NCI-H1092 treated with DMSO at 0.1 percent for 48 hours (cell line): ENCODE results near the gene RAET1G.
"Not testable (repeated sequence)": the region's sequence is repeated elsewhere in the genome, so short reads cannot be mapped to it uniquely, and the experiment has no call there.

Source experiments
- DNase-seq: peaks from one replicate; lab custom pipeline; 2025; lab: John Stamatoyannopoulos, UW

The RAET1G gene

GRCh38 chr6:149953934-149954327 is 31.0 kb upstream of the RAET1G start:
- not testable (repeated sequence) for DNase-seq

GRCh38 chr6:149953390-149953789 is 30.5 kb upstream of the RAET1G start:
- not testable (repeated sequence) for DNase-seq

GRCh38 chr6:149951626-149952025 is 28.7 kb upstream of the RAET1G start:
- DNase-seq = no peak

DNA sequence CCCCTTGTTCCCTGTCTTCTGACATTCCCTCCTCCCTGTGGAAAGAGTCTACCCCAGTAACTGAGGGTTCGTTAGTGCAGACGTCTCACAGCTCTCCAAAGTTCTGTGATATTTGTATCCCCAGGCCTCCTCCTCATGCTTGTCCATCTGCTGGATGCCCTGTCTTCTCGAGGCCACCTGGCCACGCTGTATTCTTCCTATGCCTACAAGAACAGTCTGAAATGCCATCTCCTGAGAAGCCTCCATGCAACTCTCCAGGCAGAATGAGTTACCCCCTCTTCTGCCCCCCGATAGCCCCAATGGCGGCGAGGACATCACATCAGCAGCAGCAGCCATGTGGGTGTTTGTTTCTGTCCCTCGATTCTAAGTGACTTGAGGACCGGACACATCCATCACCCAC is 28.2 kb upstream of the RAET1G start:
- DNase-seq = no peak

GRCh38 chr6:149950423-149950822 is 27.5 kb upstream of the RAET1G start:
- no peak for DNase-seq

DNA sequence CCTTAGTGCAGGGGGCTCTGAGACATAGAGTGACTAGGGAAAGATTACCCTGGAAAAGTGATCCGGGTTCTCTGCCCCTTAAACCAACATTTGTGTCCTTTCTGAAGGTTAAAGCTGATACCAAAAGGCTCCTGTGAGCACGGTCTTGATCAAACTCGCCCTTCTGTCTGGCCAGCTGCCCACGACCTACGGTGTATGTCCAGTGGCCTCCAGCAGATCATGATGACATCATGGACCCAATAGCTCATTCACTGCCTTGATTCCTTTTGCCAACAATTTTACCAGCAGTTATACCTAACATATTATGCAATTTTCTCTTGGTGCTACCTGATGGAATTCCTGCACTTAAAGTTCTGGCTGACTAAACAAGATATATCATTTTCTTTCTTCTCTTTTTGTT is 25.7 kb upstream of the RAET1G start:
- no peak for DNase-seq

DNA sequence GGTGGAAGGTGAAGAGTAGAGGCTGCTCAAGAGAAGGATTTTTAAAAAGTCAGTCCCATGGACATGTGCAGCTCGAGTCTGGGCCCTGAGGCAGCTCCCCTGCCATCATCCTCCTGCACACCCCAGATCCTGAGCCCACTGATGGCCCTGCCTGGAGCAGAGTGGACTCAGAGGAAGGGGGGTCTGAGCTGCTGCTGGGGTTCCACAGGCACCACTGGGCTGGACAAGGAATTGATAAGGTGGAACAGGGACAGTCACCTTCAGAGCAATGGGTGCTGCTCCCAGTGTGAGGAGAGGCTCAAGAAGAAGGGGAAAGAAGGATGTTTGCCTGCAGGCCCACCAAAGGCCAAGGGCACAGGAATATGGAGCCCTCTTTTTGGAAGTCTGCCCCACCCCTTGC is 25.1 kb upstream of the RAET1G start:
- DNase-seq = no peak

- not testable (repeated sequence) for DNase-seq
Observed at GRCh38 chr6:149947533-149947932, 24.6 kb upstream of the RAET1G start.

GRCh38 chr6:149946631-149947030 is 23.7 kb upstream of the RAET1G start:
- DNase-seq = not testable (repeated sequence)

GRCh38 chr6:149945276-149945675 is 22.4 kb upstream of the RAET1G start:
- not testable (repeated sequence) for DNase-seq

- DNase-seq = not testable (repeated sequence)
Observed at GRCh38 chr6:149943321-149943720, 20.4 kb upstream of the RAET1G start.

- DNase-seq = no peak
Observed at GRCh38 chr6:149942461-149942829, 19.5 kb upstream of the RAET1G start.

DNA sequence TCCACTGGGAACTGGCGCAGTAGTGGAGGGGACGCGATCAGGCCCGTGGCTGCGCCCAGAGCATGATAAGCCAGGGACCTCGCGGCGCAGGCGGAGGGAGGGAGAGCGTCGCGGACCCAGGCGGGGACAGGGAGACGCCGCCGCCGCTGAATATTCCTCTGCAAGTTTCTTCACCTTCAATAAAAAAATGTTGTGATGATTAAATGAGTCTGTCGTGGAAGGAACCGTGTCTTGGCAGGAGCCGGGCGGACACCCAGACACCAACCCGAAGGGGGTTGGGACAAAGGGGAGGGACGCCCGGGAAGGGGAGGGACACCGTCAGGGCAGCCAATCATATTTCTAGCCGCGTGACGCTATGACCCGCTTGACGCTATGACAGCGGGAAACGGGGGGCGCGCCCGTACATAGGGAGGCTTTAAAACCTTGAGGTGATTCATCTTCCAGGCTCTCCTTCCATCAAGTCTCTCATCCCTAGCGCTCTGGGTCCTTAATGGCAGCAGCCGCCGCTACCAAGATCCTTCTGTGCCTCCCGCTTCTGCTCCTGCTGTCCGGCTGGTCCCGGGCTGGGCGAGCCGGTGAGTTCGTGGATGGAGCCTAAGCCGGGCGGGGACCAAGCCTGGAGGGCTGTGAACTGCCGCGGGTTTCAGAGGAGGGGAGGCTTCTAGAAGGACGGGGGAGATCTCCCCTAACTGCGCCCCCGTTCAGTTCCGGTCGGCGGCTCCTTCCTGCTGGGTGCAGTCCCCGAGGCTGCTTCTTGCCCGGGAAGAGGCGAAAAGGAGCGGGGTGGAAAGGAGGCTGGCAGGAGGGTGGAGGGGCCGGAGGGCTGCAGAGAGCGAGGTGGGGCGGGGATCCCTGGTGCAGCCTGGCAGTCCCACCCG is 18.9 kb upstream of the RAET1G start, which contains the start of gene ULBP2:
Gene ULBP2 (plus strand): TSS at position 432 of the 878 bp plus-strand sequence. CDS start 59 bp downstream, at position 491.
- peak; percentile 84 for DNase-seq

DNA sequence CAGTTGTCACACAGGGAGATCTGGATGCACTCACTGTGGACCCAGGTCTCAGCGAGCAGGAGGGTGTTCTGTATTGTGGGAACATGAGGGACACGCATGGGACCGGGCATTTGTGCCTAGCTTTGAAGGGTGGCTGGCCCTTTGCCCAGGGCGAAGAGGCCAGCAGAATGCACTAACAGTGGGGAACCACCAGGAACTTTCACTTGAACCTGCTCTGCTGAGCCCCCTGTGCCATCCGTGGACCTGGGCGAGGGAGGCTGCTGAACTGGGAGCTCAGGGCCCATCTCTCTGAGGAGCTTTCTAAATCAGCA is 17.7 kb upstream of the RAET1G start:
- no peak for DNase-seq

GRCh38 chr6:149939909-149940671 is 17.2 kb upstream of the RAET1G start:
- DNase-seq = no peak

DNA sequence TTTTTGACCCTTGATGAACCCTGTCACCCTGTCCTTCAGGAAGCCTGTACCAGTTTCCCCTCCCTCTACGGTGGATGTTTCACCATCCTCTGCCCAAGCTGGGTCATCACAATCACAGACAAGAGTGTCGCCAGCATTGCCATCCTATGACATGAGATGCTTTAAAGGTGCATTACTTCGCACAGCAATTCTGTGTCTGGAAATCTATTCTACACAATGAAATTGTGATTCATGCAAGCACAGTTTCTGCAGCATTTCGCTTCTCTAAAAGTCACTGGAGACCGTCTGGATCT is 16.4 kb upstream of the RAET1G start:
- DNase-seq = no peak

- DNase-seq = no peak
Observed at GRCh38 chr6:149938571-149939355, 15.8 kb upstream of the RAET1G start.

DNA sequence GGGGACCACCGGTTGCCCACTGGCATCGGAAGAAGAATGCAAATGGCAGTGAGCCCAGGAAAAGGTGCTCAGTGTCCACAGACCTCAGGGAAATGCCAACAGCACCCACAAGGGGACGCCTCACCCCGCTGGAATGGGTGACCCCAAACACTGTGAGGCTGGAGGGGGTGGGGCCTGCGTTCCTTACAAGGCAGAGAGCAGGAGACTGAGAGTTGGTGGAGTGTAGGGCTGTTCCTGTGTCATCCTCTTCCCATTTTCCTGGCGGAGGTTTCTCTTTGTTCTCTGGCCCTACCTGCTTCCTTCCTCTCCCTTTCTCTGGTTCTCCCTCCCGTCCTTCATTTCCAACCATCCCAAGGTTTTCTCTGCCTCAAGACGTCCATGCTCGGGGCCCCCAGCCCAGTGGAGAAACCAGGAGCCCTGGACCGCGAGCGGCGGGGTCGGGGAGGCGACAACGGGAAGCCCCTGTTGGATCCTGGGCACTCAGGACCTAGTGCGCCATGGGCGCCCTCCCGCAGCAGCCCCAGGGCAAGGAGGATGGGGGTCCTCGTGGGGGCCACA is 15.2 kb upstream of the RAET1G start:
- not testable (repeated sequence) for DNase-seq

DNA sequence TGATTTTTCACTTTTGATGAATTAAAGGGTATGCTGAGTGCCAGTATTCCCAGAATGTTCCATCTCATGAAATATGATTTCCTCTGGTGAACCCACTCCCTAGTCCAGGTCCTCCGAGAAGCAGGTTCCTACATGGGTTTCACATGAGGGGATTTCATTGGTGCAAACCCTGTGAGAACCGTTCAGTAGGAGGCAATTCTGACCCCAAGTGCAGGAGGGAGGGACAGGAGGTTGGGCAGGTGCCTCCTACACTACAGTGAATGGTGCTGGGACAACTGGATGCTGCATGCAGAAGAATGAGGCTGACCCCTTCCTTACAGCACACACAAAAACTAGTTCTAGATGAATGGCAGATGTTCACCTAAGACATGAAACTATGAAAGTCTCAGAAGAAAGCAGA is 13.8 kb upstream of the RAET1G start:
- DNase-seq = no peak

- DNase-seq = no peak
Observed at GRCh38 chr6:149935668-149936067, 12.7 kb upstream of the RAET1G start.

GRCh38 chr6:149935246-149935645 is 12.3 kb upstream of the RAET1G start:
- DNase-seq = no peak
